CD4-positive, alpha-beta T cell treated with Interleukin-10 for 1 hour (primary cell): Measurements from ENCODE around the gene PRDM2.

Experiments used
- DNase-seq: peaks from one replicate; pipeline ENCODE4 v3.0.0-alpha.2; 2020

Gene PRDM2

GRCh38 chr1:13766592-13767564, 66.9 kb downstream of the PRDM2 start:
- no peak for DNase-seq

- DNase-seq: no peak
These were observed 69.2 kb downstream of the PRDM2 start for GRCh38 chr1:13769212-13769611.

DNA sequence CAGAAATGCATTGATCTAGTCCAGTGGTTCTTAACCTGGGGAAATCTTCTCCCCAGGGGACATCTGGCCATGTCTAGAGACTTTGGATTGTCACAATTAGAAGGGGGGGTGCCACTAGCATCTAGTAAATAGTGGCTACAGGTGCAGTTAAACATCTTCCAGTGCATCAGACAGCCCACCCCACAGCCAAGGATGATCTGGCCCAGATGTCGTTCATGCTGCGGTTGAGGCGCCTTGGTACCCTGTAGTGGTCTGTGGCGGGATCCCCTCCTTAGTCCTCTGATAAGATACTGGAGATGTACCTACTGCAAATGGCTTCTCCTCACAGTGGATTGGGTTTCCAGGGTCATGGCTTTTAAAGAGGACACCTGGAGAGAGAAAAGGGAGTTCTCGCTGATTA, 69.8 kb downstream of the PRDM2 start:
- DNase-seq: no peak

GRCh38 chr1:13770743-13771142, 70.8 kb downstream of the PRDM2 start:
- no peak for DNase-seq

DNA sequence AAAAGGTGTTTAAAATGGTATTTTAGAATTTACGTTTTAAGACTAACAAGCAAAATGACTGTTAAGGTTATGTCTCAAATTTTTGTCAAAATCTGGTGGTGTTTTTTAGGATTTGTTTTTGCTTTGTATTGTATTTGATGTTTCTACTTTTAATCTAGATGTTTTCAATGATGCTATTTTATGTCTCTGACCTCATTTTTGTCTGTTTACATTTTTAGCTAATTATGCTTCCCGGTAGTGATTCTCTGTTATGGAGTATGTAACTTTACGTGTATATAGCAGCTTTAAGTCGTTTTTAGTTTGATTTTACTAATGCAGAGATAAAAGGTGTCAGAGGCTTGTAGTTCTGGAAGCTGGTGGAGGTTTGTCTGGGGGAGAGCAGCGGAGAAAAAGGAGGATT, 71.8 kb downstream of the PRDM2 start:
- DNase-seq: no peak

GRCh38 chr1:13772271-13772670, 72.3 kb downstream of the PRDM2 start:
- no peak for DNase-seq

GRCh38 chr1:13774121-13774520, 74.1 kb downstream of the PRDM2 start:
- no peak for DNase-seq

DNA sequence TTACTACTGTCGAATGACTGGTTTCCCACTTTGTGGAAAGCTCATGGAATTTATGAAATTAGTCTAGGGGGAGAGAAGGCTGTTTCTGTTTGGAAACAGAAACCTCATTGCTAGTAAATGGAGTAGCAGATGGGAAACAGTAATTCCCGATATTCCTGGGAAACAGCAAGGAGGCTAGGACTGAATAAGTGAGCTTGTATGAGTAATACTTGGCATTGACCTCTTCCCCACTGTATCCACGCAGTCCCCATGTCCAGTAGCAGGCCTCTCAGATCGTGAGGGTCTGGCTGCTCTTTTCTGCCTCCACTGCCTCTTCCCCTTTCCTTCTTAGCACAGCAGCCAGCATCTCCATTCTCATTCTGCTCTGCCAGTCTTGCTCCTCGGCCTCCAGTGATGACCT, 75.5 kb downstream of the PRDM2 start:
- DNase-seq: no peak

GRCh38 chr1:13775916-13776315, 75.9 kb downstream of the PRDM2 start:
- no peak for DNase-seq

DNA sequence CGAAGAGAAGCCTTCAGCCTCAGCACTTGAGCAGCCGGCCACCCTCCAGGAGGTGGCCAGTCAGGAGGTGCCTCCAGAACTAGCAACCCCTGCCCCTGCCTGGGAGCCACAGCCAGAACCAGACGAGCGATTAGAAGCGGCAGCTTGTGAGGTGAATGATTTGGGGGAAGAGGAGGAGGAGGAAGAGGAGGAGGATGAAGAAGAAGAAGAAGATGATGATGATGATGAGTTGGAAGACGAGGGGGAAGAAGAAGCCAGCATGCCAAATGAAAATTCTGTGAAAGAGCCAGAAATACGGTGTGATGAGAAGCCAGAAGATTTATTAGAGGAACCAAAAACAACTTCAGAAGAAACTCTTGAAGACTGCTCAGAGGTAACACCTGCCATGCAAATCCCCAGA, 78.4 kb downstream of the PRDM2 start:
- DNase-seq: no peak

DNA sequence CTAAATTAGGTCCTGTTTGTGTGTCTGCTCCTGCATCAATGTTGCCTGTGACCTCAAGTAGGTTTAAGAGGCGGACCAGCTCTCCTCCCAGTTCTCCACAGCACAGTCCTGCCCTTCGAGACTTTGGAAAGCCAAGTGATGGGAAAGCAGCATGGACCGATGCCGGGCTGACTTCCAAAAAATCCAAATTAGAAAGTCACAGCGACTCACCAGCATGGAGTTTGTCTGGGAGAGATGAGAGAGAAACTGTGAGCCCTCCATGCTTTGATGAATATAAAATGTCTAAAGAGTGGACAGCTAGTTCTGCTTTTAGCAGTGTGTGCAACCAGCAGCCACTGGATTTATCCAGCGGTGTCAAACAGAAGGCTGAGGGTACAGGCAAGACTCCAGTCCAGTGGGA, 79.9 kb downstream of the PRDM2 start:
- DNase-seq: no peak

- DNase-seq: no peak
These were observed 80.8 kb downstream of the PRDM2 start for GRCh38 chr1:13780780-13781179.

- no peak for DNase-seq
These were observed 81.2 kb downstream of the PRDM2 start for GRCh38 chr1:13781228-13781627.

DNA sequence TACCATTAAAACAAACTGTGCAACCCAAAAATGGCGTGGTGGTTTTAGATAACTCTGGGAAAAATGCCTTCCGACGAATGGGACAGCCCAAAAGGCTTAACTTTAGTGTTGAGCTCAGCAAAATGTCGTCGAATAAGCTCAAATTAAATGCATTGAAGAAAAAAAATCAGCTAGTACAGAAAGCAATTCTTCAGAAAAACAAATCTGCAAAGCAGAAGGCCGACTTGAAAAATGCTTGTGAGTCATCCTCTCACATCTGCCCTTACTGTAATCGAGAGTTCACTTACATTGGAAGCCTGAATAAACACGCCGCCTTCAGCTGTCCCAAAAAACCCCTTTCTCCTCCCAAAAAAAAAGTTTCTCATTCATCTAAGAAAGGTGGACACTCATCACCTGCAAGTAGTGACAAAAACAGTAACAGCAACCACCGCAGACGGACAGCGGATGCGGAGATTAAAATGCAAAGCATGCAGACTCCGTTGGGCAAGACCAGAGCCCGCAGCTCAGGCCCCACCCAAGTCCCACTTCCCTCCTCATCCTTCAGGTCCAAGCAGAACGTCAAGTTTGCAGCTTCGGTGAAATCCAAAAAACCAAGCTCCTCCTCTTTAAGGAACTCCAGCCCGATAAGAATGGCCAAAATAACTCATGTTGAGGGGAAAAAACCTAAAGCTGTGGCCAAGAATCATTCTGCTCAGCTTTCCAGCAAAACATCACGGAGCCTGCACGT, 82.1 kb downstream of the PRDM2 start:
- no peak for DNase-seq

GRCh38 chr1:13782634-13783360, 82.8 kb downstream of the PRDM2 start:
- DNase-seq: no peak

DNA sequence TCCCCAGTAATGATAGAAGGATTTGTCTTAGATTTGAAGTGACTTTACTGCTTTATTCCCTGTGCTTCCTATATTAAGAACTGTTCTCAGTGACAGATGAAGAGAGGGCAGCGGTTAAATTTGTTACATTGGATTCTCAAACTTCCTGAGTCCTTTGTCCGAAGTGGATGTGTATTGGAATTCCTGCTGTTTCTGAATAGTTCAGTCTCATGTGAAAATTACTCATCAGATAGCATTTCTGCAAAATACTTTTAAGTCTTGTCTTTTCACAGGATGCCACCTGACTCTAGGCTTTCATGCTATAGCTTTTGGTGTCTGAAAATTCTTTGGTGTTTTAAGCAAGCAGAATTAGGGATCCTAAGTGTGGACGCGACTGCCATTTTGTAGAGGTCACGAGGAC, 83.6 kb downstream of the PRDM2 start:
- no peak for DNase-seq

- DNase-seq: no peak
These were observed 85.0 kb downstream of the PRDM2 start for GRCh38 chr1:13784971-13785370.

DNA sequence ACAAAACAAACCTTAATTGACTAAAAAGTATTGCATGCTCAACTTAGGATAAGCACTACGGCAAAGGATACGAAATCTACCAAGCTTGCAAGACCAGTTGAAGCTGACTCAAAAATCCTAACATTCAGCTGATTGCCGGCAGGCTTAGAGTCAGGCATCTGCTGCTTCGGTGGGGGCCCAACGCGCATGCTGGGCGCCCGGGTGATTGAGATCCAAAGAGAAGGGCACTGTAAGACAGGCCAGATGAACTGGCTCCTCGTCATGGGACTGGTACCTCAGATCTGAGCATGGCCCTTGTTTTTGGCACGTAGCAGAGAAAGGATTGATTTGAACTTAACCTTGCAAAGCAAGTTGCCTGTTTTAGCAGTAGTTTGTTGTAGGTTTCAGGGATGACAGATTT, 86.6 kb downstream of the PRDM2 start:
- no peak for DNase-seq

- no peak for DNase-seq
These were observed 88.8 kb downstream of the PRDM2 start for GRCh38 chr1:13788795-13789194.

DNA sequence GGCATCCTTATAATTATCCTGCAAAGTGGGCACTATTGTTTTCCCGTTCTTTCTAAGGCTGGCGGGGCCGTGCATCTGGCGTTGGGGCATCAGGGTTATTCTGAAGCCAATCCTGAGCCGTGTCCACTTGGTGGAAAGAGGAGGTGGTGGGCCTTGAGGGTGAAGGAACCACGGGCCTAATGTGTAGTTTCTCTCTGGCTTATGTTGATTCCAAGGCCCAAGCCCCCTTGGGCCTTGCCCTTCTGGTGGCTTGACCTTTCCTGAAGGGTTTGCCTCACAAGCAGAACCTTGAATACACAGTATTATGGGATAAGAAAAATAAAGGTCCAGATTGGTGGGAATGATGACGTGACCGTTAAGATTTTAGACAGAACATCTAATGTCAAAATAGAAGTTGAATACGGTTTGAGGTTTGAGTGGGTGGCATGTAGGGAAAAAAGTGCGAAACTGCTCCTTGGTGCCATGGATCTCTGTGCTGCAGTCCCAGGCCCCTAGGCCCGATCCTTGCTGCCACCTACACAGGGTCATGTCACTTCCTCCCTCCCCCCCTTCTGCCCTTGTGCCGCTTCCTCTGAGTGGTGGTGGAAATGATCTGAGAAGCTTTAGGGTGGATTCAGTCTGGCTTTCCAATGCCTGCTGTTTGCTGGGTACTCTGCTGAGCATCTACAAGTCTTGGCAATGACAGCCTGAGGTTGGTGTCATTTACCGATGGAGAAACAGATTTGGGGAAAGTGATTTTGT, 90.5 kb downstream of the PRDM2 start:
- no peak for DNase-seq

GRCh38 chr1:13792419-13792818, 92.4 kb downstream of the PRDM2 start:
- no peak for DNase-seq

DNA sequence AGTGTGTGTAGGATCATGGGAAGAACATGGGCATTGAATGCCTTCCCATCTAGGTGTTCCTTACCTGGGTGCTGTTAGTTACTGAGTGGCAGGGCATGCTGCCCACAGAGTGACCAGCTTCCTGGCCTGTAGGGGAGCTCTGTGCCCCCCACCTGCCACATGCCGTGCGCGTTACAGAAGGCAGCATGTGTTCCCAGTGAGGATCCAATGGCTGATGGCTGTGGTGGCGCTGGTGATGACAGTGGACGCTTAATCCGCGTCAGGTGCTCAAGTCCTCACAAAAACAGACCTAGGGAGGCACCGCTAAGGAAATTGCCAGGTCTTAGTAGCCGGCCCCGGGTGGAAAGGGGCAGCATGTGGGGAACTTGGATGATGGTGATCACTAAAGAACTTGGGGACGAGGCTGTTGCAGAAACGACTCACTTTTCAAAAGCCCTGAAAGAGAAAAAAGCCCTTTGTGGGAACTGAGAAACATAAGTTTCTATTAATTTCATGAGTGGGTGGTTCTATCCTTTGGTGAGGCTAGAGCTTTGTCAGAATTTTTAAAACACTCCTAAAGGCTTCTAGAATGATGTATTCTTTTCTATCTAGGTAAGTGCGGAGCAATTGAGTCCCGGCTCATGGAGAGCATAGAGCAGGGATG, 93.2 kb downstream of the PRDM2 start:
- no peak for DNase-seq
